SK-N-SH (cell line): ENCODE measurements around the gene IL32.
"Not testable (repeated sequence)": the region's sequence is repeated elsewhere in the genome, so short reads cannot be mapped to it uniquely, and the experiment has no call there.

ENCODE experiments used
- EZH2phosphoT487 ChIP-seq: fragments of 200-600 bp; sonication (generic); IDR thresholded peaks from 2 replicates; pipeline ENCODE4 v1.6.1; 2017; ENCODE audit warnings: low read depth, mixed run types, mild to moderate bottlenecking, antibody characterized with exemption, moderate library complexity, borderline replicate concordance
- FOXM1 ChIP-seq: IDR thresholded peaks from 2 replicates; pipeline ENCODE4 v1.4.0; 2012; ENCODE audit warnings: low read depth, mild to moderate bottlenecking
- JUND ChIP-seq: IDR thresholded peaks from 2 replicates; pipeline ENCODE4 v1.4.0; 2012
- POLR2AphosphoS5 ChIP-seq: IDR thresholded peaks from 2 replicates; pipeline ENCODE4 v1.6.1; 2012; ENCODE audit warnings: low read depth, low read length
- RFX5 ChIP-seq: IDR thresholded peaks from 2 replicates; pipeline ENCODE4 v1.6.1; 2012; ENCODE audit warnings: mild to moderate bottlenecking, improper control_type of control experiment, low read length
- RXRA ChIP-seq: IDR thresholded peaks from 2 replicates; pipeline ENCODE4 v1.4.0; 2012; ENCODE audit warnings: low read depth, mild to moderate bottlenecking, borderline replicate concordance
- SIN3A ChIP-seq: IDR thresholded peaks from 2 replicates; pipeline ENCODE4 v1.6.1; 2012; ENCODE audit warnings: low read depth, mild to moderate bottlenecking, low read length, moderate library complexity, borderline replicate concordance
- TCF12 ChIP-seq: IDR thresholded peaks from 2 replicates; pipeline ENCODE4 v1.4.0; 2012
- TF ChIP-seq, protein P1 (sequence below): IDR thresholded peaks from 2 replicates; pipeline ENCODE4 v1.4.0; 2012; ENCODE audit warnings: low read depth
- TF ChIP-seq, protein P2 (sequence below): fragments of 200-600 bp; sonication (generic); IDR thresholded peaks from 2 replicates; pipeline ENCODE4 v1.6.1; 2017; ENCODE audit warnings: antibody characterized with exemption, mild to moderate bottlenecking, moderate library complexity

DNA sequence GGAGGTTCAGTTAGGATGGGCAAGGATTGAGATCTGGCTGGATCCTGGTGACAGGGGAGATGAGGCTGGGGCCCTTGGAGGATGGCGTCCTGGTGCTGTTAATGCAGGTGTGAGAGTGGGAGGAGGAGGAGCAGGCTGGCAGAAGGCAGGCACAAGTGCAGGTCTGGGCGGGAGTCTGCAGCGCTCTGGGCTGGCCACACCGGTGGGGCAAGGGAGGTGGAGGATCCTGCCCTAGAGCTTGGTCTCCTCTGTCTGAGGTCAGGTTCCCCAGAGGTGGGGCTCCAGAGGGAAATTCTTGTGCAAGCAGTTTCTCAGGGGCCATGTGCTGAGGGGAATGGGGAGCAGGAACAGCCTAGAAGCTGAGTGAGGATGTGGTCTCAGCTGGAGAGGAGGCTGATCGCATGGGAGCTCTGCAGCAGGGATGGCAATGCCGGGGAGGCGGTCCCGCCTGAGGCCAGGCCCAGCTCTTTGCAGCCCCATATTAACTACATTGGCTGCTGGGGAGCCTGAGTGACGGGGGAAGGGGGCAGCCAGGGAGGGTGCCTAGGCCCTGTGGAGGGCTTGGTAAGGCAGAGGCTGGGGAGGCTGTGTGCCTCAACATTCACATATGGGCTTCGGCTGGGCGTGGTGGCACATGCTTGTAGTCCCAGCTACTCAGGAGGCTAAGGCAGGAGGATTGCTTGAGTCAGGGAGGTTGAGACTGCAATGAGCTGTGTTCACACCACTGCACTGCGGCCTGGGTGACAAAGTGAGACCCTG, 12.7 kb upstream of the IL32 start:
- not testable (repeated sequence) for TF ChIP-seq EZH2phosphoT487, RXRA, SIN3A, TCF12, POLR2AphosphoS5, JUND, FOXM1, RFX5
- TF ChIP-seq, protein P1, sequence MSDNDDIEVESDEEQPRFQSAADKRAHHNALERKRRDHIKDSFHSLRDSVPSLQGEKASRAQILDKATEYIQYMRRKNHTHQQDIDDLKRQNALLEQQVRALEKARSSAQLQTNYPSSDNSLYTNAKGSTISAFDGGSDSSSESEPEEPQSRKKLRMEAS, result not testable (repeated sequence)
- TF ChIP-seq, protein P2, sequence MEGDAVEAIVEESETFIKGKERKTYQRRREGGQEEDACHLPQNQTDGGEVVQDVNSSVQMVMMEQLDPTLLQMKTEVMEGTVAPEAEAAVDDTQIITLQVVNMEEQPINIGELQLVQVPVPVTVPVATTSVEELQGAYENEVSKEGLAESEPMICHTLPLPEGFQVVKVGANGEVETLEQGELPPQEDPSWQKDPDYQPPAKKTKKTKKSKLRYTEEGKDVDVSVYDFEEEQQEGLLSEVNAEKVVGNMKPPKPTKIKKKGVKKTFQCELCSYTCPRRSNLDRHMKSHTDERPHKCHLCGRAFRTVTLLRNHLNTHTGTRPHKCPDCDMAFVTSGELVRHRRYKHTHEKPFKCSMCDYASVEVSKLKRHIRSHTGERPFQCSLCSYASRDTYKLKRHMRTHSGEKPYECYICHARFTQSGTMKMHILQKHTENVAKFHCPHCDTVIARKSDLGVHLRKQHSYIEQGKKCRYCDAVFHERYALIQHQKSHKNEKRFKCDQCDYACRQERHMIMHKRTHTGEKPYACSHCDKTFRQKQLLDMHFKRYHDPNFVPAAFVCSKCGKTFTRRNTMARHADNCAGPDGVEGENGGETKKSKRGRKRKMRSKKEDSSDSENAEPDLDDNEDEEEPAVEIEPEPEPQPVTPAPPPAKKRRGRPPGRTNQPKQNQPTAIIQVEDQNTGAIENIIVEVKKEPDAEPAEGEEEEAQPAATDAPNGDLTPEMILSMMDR, result not testable (repeated sequence)
